Activated CD4-positive, alpha-beta T cell treated with anti-CD3 and anti-CD28 coated beads, Interleukin-10, Interleukin-2, amounts not matched to agents 100 ng/mL and 50 ng/mL, durations not matched to agents 16 hours and 8 hours (primary cell): Measurements from ENCODE around the gene PTPRN2.
A peak's percentile ranks its signal among the peaks of the same experiment; 100 is the strongest.
"Not testable (repeated sequence)": the region's sequence is repeated elsewhere in the genome, so short reads cannot be mapped to it uniquely, and the experiment has no call there.

ENCODE experiments used
- DNase-seq: peaks from one replicate; pipeline ENCODE4 v3.0.0-alpha.2; 2020

Gene PTPRN2

GRCh38 chr7:157574120-157574825 is 1013.4 kb downstream of the PTPRN2 start:
- DNase-seq = peak; percentile 22

- peak; percentile 27 for DNase-seq
Observed at GRCh38 chr7:157573244-157573643, 1014.4 kb downstream of the PTPRN2 start.

GRCh38 chr7:157572622-157573021 is 1015.0 kb downstream of the PTPRN2 start:
- no peak for DNase-seq

GRCh38 chr7:157570531-157571200 is 1017.0 kb downstream of the PTPRN2 start:
- peak; percentile 82 for DNase-seq

- DNase-seq = no peak
Observed at GRCh38 chr7:157569967-157570366, 1017.7 kb downstream of the PTPRN2 start.

GRCh38 chr7:157568770-157569584 is 1018.6 kb downstream of the PTPRN2 start:
- peak; percentile 79 for DNase-seq

- no peak for DNase-seq
Observed at GRCh38 chr7:157568106-157568769, 1019.4 kb downstream of the PTPRN2 start.

- no peak for DNase-seq
Observed at GRCh38 chr7:157567666-157568065, 1020.0 kb downstream of the PTPRN2 start.

- no peak for DNase-seq
Observed at GRCh38 chr7:157566631-157567006, 1021.0 kb downstream of the PTPRN2 start.

GRCh38 chr7:157565981-157566630 is 1021.5 kb downstream of the PTPRN2 start:
- no peak for DNase-seq

- no peak for DNase-seq
Observed at GRCh38 chr7:157565201-157565626, 1022.4 kb downstream of the PTPRN2 start.

GRCh38 chr7:157564517-157565177 is 1023.0 kb downstream of the PTPRN2 start:
- no peak for DNase-seq

- DNase-seq = not testable (repeated sequence)
Observed at GRCh38 chr7:157563467-157564135, 1024.0 kb downstream of the PTPRN2 start.

- not testable (repeated sequence) for DNase-seq
Observed at GRCh38 chr7:157562522-157563398, 1024.9 kb downstream of the PTPRN2 start.

GRCh38 chr7:157561816-157562410 is 1025.7 kb downstream of the PTPRN2 start:
- no peak for DNase-seq

- no peak for DNase-seq
Observed at GRCh38 chr7:157561523-157561785, 1026.2 kb downstream of the PTPRN2 start.

GRCh38 chr7:157560710-157561522 is 1026.7 kb downstream of the PTPRN2 start:
- DNase-seq = no peak

- no peak for DNase-seq
Observed at GRCh38 chr7:157560258-157560654, 1027.4 kb downstream of the PTPRN2 start.

- no peak for DNase-seq
Observed at GRCh38 chr7:157559596-157560257, 1027.9 kb downstream of the PTPRN2 start.
